Fibroblast of villous mesenchyme (primary cell): ENCODE results near the gene SKA3. TPM values are rescaled to one million over a fixed set of nuclear protein-coding genes. Genes with fewer than 3 reads are reported as not detected.
"Not testable (repeated sequence)": the region's sequence is repeated elsewhere in the genome, so short reads cannot be mapped to it uniquely, and the experiment has no call there.

ENCODE experiments used
- DNase-seq: peaks from one replicate; pipeline ENCODE4 v3.0.0-alpha.2; 2010; ENCODE audit warnings: low read depth
- H3K4me3 ChIP-seq: 2 replicates; pipeline ENCODE4 v1.5.1; 2011; ENCODE audit warnings: low read depth, mild to moderate bottlenecking, low read length
- total RNA-seq: library from RNA; depleted of rRNA; stranded (reverse); fragments of >200 nt; gene quantifications from 2 replicates; pipeline ENCODE4 v1.2.3, GENCODE V29; 2012
- TF ChIP-seq, protein P1 (sequence below): IDR thresholded peaks from 2 replicates; pipeline ENCODE4 v1.5.1; 2012; ENCODE audit warnings: low read depth, mild to moderate bottlenecking, low read length; ENCODE audit not compliant: insufficient read depth

The SKA3 gene
- total RNA-seq, result 12.9 and 24.2 TPM in 2 replicates

DNA sequence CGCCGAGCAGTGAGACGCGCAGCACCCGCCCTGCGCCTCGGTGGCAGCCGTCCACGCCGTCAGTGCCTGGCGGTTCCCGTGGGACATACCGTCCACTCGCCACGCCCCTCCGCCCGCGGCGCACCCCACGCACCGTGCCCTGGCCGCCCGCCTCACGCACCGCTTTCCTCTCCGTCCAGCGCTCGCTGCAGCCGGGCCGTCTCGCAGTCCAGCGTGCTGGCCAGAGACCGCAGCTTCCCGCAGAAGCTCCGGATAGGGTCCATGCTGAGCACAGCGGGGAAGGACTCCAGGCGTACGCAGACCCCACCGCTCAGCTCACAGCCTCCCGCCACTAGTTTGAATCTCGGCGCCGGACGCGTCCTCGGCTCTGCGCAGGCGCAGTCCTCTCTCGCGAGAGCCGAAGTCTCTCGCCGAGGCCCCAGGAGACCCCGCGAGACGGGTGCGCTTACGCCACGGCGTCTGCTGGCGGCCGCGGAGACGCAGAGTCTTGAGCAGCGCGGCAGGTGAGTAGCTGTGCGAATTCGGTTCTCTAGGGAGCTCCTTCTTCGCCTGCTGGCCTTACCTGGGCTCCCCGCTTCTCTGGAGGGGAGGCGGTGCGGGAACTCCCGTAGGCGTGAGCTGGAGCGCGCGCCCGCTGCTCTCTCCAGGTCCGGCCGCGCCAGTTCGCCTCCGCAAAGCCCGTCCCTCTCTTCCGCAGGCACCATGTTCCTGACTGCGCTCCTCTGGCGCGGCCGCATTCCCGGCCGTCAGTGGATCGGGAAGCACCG, at the start of gene SKA3, which contains the start of gene MRPL57:
TSS of gene SKA3 (minus strand) at position 338 of the 767 bp plus-strand sequence. CDS start at position 263, 75 bp downstream.
TSS of gene MRPL57 (plus strand) at position 444 of the 767 bp plus-strand sequence. CDS start at position 703, 259 bp downstream.
- H3K4me3 ChIP-seq, result peak within 1 kb of the TSS; percentile 96
- peak; percentile 95 for DNase-seq
- TF ChIP-seq, protein P1, sequence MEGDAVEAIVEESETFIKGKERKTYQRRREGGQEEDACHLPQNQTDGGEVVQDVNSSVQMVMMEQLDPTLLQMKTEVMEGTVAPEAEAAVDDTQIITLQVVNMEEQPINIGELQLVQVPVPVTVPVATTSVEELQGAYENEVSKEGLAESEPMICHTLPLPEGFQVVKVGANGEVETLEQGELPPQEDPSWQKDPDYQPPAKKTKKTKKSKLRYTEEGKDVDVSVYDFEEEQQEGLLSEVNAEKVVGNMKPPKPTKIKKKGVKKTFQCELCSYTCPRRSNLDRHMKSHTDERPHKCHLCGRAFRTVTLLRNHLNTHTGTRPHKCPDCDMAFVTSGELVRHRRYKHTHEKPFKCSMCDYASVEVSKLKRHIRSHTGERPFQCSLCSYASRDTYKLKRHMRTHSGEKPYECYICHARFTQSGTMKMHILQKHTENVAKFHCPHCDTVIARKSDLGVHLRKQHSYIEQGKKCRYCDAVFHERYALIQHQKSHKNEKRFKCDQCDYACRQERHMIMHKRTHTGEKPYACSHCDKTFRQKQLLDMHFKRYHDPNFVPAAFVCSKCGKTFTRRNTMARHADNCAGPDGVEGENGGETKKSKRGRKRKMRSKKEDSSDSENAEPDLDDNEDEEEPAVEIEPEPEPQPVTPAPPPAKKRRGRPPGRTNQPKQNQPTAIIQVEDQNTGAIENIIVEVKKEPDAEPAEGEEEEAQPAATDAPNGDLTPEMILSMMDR, result no peak

DNA sequence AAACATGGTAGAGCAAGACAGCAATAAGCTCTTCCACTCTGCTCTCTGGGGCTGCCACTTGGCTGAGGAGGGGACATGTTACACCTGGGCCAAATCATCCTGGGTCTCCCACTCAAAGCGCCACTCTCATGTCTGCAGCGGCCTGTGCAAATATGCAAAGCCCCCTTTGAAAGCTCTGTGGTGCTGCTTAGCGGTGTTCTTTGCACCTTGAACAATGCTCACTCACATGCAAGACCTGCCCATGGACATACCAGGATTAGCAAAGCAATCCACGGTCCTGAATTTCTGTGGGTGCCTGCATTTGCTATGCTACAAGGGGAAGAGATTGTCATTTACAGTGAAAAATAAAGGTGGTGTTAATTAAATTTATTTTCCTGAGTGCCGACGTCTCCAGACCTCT, 48.7 kb upstream of the SKA3 start:
- TF ChIP-seq, protein P1, result no peak
- DNase-seq, result no peak
- no peak overlapping the region for H3K4me3 ChIP-seq

DNA sequence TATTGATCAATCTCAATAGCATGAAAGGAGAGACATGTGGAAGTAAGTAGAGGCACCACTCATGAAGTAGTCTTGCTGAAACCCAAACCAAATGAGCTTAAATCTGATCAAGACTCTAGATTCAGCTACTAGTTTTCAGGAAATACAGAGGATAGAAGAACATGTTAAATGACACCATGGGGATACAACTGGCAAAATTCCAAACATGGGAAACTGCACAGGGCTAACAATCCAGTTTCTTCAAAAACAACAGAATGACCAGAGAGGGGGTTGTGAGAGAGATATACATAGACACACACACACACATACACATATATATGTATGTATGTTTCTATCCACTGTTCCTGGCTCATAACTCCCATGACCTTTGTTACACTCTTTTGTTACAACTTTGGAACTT, 44.9 kb upstream of the SKA3 start:
- TF ChIP-seq, protein P1, result no peak
- H3K4me3 ChIP-seq, result no peak overlapping the region
- DNase-seq, result no peak

DNA sequence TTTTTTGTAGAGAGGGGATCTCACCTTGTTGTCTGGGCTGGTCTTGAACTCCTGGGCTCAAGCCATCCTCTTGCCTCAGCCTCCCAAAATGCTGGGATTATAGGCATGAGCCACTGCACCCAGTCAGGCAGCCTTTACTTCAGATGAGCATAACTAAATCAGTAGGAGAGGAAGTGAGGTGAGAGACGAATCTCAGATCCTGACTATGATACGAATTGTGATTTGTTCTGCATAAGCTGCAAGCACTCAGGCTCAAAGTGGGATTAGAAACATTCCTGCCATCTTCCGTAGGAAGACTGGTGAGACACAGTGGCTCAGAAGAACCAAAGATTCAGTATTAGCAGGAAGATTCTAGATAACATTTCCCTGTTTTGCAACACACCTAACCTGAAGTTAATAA, 43.4 kb upstream of the SKA3 start:
- H3K4me3 ChIP-seq, DNase-seq: not testable (repeated sequence)

- TF ChIP-seq, protein P1, result no peak
- H3K4me3 ChIP-seq, result no peak overlapping the region
- DNase-seq, result no peak
Observed at GRCh38 chr13:21219036-21219381, 42.7 kb upstream of the SKA3 start.

- peak; percentile 12 for DNase-seq
- no peak overlapping the region for H3K4me3 ChIP-seq
- TF ChIP-seq, protein P1, result no peak
Observed at GRCh38 chr13:21218351-21219035, 42.1 kb upstream of the SKA3 start.

GRCh38 chr13:21216332-21216731, 40.0 kb upstream of the SKA3 start:
- H3K4me3 ChIP-seq, result no peak overlapping the region
- DNase-seq, result no peak
- TF ChIP-seq, protein P1, result no peak

DNA sequence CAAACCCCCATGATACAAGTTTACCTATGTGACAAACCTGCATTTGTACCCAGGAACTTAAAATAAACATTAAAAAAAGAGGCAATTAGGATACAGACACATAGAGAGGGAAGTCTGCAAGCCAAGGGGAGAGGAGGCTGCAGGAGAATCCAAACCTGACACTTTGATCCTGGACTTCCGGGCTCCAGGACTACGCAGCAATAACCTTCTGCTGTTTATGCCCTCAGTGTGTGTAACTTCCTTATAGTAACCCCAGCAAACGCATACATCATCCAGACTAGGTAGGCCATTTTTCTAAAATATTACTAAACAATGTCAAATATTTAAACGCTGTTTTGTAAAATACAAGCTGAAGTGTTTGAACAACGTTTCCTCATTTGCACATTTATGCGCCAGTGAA, 39.1 kb upstream of the SKA3 start:
- DNase-seq, H3K4me3 ChIP-seq: not testable (repeated sequence)
